Measurements from ENCODE around the gene SMYD3.
"Not testable (repeated sequence)": the region's sequence is repeated elsewhere in the genome, so short reads cannot be mapped to it uniquely, and the experiment has no call there.

GRCh38 chr1:245714027-245714426, 793.1 kb downstream of the SMYD3 start:
- TF ChIP-seq EZH2 (IDR thresholded peaks at IDR 0.05; ENCODE audit: borderline replicate concordance, low read depth, low read length); SPI1 (IDR thresholded peaks at IDR 0.05; ENCODE audit: borderline replicate concordance, low read depth, low read length); PML (IDR thresholded peaks at IDR 0.05; ENCODE audit: low read length); CREM (IDR thresholded peaks at IDR 0.05; ENCODE audit: low read depth); U2AF1 (optimal IDR thresholded peaks at IDR 0.05; ENCODE audit: low read depth, low read length); CTBP1 (IDR thresholded peaks at IDR 0.05; ENCODE audit: borderline replicate concordance); NRF1 (conservative IDR thresholded peaks at IDR 0.05 in 1 of 2, IDR thresholded peaks at IDR 0.05 in 1 of 2); ZNF324 (CRISPR knock-in tag; IDR thresholded peaks at IDR 0.05); SMAD2 (IDR thresholded peaks at IDR 0.05; ENCODE audit: low read depth, low read length); SRF (CRISPR knock-in tag; IDR thresholded peaks at IDR 0.05): not testable (repeated sequence)
- TF ChIP-seq, protein P1, sequence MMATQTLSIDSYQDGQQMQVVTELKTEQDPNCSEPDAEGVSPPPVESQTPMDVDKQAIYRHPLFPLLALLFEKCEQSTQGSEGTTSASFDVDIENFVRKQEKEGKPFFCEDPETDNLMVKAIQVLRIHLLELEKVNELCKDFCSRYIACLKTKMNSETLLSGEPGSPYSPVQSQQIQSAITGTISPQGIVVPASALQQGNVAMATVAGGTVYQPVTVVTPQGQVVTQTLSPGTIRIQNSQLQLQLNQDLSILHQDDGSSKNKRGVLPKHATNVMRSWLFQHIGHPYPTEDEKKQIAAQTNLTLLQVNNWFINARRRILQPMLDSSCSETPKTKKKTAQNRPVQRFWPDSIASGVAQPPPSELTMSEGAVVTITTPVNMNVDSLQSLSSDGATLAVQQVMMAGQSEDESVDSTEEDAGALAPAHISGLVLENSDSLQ (IDR thresholded peaks at IDR 0.05), result not testable (repeated sequence)
- TF ChIP-seq, protein P2, sequence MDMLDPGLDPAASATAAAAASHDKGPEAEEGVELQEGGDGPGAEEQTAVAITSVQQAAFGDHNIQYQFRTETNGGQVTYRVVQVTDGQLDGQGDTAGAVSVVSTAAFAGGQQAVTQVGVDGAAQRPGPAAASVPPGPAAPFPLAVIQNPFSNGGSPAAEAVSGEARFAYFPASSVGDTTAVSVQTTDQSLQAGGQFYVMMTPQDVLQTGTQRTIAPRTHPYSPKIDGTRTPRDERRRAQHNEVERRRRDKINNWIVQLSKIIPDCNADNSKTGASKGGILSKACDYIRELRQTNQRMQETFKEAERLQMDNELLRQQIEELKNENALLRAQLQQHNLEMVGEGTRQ (CRISPR knock-in tag; IDR thresholded peaks at IDR 0.05), result not testable (repeated sequence)
- TF ChIP-seq, protein P3, sequence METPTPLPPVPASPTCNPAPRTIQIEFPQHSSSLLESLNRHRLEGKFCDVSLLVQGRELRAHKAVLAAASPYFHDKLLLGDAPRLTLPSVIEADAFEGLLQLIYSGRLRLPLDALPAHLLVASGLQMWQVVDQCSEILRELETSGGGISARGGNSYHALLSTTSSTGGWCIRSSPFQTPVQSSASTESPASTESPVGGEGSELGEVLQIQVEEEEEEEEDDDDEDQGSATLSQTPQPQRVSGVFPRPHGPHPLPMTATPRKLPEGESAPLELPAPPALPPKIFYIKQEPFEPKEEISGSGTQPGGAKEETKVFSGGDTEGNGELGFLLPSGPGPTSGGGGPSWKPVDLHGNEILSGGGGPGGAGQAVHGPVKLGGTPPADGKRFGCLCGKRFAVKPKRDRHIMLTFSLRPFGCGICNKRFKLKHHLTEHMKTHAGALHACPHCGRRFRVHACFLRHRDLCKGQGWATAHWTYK (CRISPR knock-in tag; IDR thresholded peaks at IDR 0.05), result not testable (repeated sequence)
- TF ChIP-seq, protein P4, sequence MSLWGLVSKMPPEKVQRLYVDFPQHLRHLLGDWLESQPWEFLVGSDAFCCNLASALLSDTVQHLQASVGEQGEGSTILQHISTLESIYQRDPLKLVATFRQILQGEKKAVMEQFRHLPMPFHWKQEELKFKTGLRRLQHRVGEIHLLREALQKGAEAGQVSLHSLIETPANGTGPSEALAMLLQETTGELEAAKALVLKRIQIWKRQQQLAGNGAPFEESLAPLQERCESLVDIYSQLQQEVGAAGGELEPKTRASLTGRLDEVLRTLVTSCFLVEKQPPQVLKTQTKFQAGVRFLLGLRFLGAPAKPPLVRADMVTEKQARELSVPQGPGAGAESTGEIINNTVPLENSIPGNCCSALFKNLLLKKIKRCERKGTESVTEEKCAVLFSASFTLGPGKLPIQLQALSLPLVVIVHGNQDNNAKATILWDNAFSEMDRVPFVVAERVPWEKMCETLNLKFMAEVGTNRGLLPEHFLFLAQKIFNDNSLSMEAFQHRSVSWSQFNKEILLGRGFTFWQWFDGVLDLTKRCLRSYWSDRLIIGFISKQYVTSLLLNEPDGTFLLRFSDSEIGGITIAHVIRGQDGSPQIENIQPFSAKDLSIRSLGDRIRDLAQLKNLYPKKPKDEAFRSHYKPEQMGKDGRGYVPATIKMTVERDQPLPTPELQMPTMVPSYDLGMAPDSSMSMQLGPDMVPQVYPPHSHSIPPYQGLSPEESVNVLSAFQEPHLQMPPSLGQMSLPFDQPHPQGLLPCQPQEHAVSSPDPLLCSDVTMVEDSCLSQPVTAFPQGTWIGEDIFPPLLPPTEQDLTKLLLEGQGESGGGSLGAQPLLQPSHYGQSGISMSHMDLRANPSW (CRISPR knock-in tag; IDR thresholded peaks at IDR 0.05), result not testable (repeated sequence)

Data from K562 (cell line).